SKM-1 treated with dmso at 0.1 percent for 144 hours (cell line): ENCODE results near the gene RBP5.
"Not testable (repeated sequence)": the region's sequence is repeated elsewhere in the genome, so short reads cannot be mapped to it uniquely, and the experiment has no call there.

Experiments
- DNase-seq: peaks from one replicate; lab custom pipeline; 2025; ENCODE audit not compliant: unreplicated experiment; lab: John Stamatoyannopoulos, UW

Gene RBP5

GRCh38 chr12:7123806-7124522, 4.7 kb downstream of the RBP5 start:
- no peak for DNase-seq

- DNase-seq: no peak
Observed at GRCh38 chr12:7122811-7123769, 5.6 kb downstream of the RBP5 start.

GRCh38 chr12:7121324-7121723, 7.4 kb downstream of the RBP5 start:
- DNase-seq: no peak

- no peak for DNase-seq
Observed at GRCh38 chr12:7120166-7120565, 8.5 kb downstream of the RBP5 start.

- no peak for DNase-seq
Observed at GRCh38 chr12:7118881-7119280, 9.8 kb downstream of the RBP5 start.

- no peak for DNase-seq
Observed at GRCh38 chr12:7117670-7118069, 11.0 kb downstream of the RBP5 start.

- no peak for DNase-seq
Observed at GRCh38 chr12:7116916-7117315, 11.8 kb downstream of the RBP5 start.

GRCh38 chr12:7116196-7116595, 12.5 kb downstream of the RBP5 start:
- DNase-seq: no peak

- DNase-seq: no peak
Observed at GRCh38 chr12:7114851-7115250, 13.8 kb downstream of the RBP5 start.

- no peak for DNase-seq
Observed at GRCh38 chr12:7114008-7114407, 14.7 kb downstream of the RBP5 start.

GRCh38 chr12:7113389-7113871, 15.3 kb downstream of the RBP5 start:
- no peak for DNase-seq

GRCh38 chr12:7112041-7112440, 16.6 kb downstream of the RBP5 start:
- DNase-seq: no peak

- DNase-seq: no peak
Observed at GRCh38 chr12:7110661-7111060, 18.0 kb downstream of the RBP5 start.

- no peak for DNase-seq
Observed at GRCh38 chr12:7109572-7109920, 19.1 kb downstream of the RBP5 start.

GRCh38 chr12:7108796-7109571, 19.7 kb downstream of the RBP5 start, which contains the start of gene C1RL:
C1RL (minus strand) TSS chr12:7109214; CDS start chr12:7109180, 34 bp downstream.
- peak; percentile 64 for DNase-seq

GRCh38 chr12:7108003-7108795, 20.5 kb downstream of the RBP5 start:
- DNase-seq: peak; percentile 60

- DNase-seq: no peak
Observed at GRCh38 chr12:7107636-7108002, 21.1 kb downstream of the RBP5 start.

- DNase-seq: not testable (repeated sequence)
Observed at GRCh38 chr12:7107181-7107580, 21.5 kb downstream of the RBP5 start.

GRCh38 chr12:7106082-7106481, 22.6 kb downstream of the RBP5 start:
- DNase-seq: no peak

- DNase-seq: no peak
Observed at GRCh38 chr12:7103837-7104584, 24.7 kb downstream of the RBP5 start.
